ENCODE results near the gene RFTN2.

Gene RFTN2

GRCh38 chr2:197669077-197669476, 6.3 kb downstream of the RFTN2 start:
- no peak overlapping the region for H3K27ac ChIP-seq (ENCODE audit: low read depth, low read length, poor library complexity, severe bottlenecking)
- H3K36me3 ChIP-seq (ENCODE audit: insufficient read depth, low read length): no peaks in the 10 kb centered on the region
- H3K27me3 ChIP-seq (ENCODE audit: insufficient read depth, low read length): no peaks in the 10 kb centered on the region
- no peaks in the 10 kb centered on the region for H3K9me2 ChIP-seq (ENCODE audit: low read depth, low read length)
- no peaks in the 10 kb centered on the region for H3F3A ChIP-seq (ENCODE audit: insufficient read depth, low read length)
- H3K4me3 ChIP-seq (ENCODE audit: low read depth, low read length, poor library complexity, severe bottlenecking): no peak overlapping the region
- H4K20me1 ChIP-seq (ENCODE audit: insufficient read depth, low read length): no peaks in the 10 kb centered on the region
- TF ChIP-seq EZH2 (IDR thresholded peaks at IDR 0.05; ENCODE audit: borderline replicate concordance, low read length) (no peak), CTCF (IDR thresholded peaks at IDR 0.05; ENCODE audit: low read length) (no peak)
- H3K9me3 ChIP-seq (ENCODE audit: low read length): no peaks in the 10 kb centered on the region
- H2AFZ ChIP-seq (ENCODE audit: low read length): no peak overlapping the region
- H3K9ac ChIP-seq (ENCODE audit: low read length): no peak overlapping the region
- no peaks in the 10 kb centered on the region for H3K79me2 ChIP-seq (ENCODE audit: insufficient read depth, low read length)
- H3K4me1 ChIP-seq (ENCODE audit: insufficient read depth, low read length, severe bottlenecking): no peaks in the 10 kb centered on the region
- H3K4me2 ChIP-seq (ENCODE audit: low read length): no peak overlapping the region

GRCh38 chr2:197668296-197668695, 7.1 kb downstream of the RFTN2 start:
- Histone ChIP-seq H3K27ac (ENCODE audit: low read depth, low read length, poor library complexity, severe bottlenecking) (no peak overlapping the region), H3K4me3 (ENCODE audit: low read depth, low read length, poor library complexity, severe bottlenecking) (no peak overlapping the region), H4K20me1 (ENCODE audit: insufficient read depth, low read length) (no peaks in the 10 kb centered on the region), H3K4me2 (ENCODE audit: low read length) (no peak overlapping the region), H3K27me3 (ENCODE audit: insufficient read depth, low read length) (no peaks in the 10 kb centered on the region), H3K36me3 (ENCODE audit: insufficient read depth, low read length) (no peaks in the 10 kb centered on the region), H2AFZ (ENCODE audit: low read length) (no peak overlapping the region), H3K79me2 (ENCODE audit: insufficient read depth, low read length) (no peaks in the 10 kb centered on the region), H3K9me3 (ENCODE audit: low read length) (no peaks in the 10 kb centered on the region), H3K4me1 (ENCODE audit: insufficient read depth, low read length, severe bottlenecking) (no peaks in the 10 kb centered on the region), H3F3A (ENCODE audit: insufficient read depth, low read length) (no peaks in the 10 kb centered on the region), H3K9ac (ENCODE audit: low read length) (no peak overlapping the region), H3K9me2 (ENCODE audit: low read depth, low read length) (no peaks in the 10 kb centered on the region)
- no peak for TF ChIP-seq CTCF (IDR thresholded peaks at IDR 0.05; ENCODE audit: low read length)
- TF ChIP-seq EZH2 (IDR thresholded peaks at IDR 0.05; ENCODE audit: borderline replicate concordance, low read length): no peak

- Histone ChIP-seq H3K4me1 (ENCODE audit: insufficient read depth, low read length, severe bottlenecking) (no peaks in the 10 kb centered on the region), H3K36me3 (ENCODE audit: insufficient read depth, low read length) (no peaks in the 10 kb centered on the region), H4K20me1 (ENCODE audit: insufficient read depth, low read length) (no peaks in the 10 kb centered on the region), H3K27ac (ENCODE audit: low read depth, low read length, poor library complexity, severe bottlenecking) (no peak overlapping the region), H2AFZ (ENCODE audit: low read length) (no peak overlapping the region), H3K27me3 (ENCODE audit: insufficient read depth, low read length) (no peaks in the 10 kb centered on the region), H3K4me2 (ENCODE audit: low read length) (no peak overlapping the region), H3K9me2 (ENCODE audit: low read depth, low read length) (no peaks in the 10 kb centered on the region), H3K9ac (ENCODE audit: low read length) (no peak overlapping the region), H3K79me2 (ENCODE audit: insufficient read depth, low read length) (no peaks in the 10 kb centered on the region), H3K9me3 (ENCODE audit: low read length) (no peaks in the 10 kb centered on the region), H3K4me3 (ENCODE audit: low read depth, low read length, poor library complexity, severe bottlenecking) (no peak overlapping the region), H3F3A (ENCODE audit: insufficient read depth, low read length) (no peaks in the 10 kb centered on the region)
- TF ChIP-seq CTCF (IDR thresholded peaks at IDR 0.05; ENCODE audit: low read length) (no peak), EZH2 (IDR thresholded peaks at IDR 0.05; ENCODE audit: borderline replicate concordance, low read length) (no peak)
Observed at GRCh38 chr2:197666277-197666676, 9.1 kb downstream of the RFTN2 start.
